NT2/D1 (cell line): Measurements from ENCODE around the gene STK32B.
"Not testable (repeated sequence)": the region's sequence is repeated elsewhere in the genome, so short reads cannot be mapped to it uniquely, and the experiment has no call there.

Experiments used
- DNase-seq: peaks from one replicate; pipeline ENCODE4 v3.0.0-alpha.2; 2011; ENCODE audit warnings: low read depth, low spot score
- H3K27me3 ChIP-seq: 2 replicates; pipeline ENCODE4 v1.6.0; 2011; ENCODE audit warnings: mild to moderate bottlenecking; ENCODE audit not compliant: insufficient read length, insufficient read depth
- H3K36me3 ChIP-seq: 2 replicates; pipeline ENCODE4 v1.6.1; 2011; ENCODE audit warnings: mild to moderate bottlenecking, low read length, mixed read lengths; ENCODE audit not compliant: insufficient read depth, insufficient read length
- H3K4me1 ChIP-seq: 2 replicates; pipeline ENCODE4 v1.5.1; 2011; ENCODE audit not compliant: insufficient read depth, insufficient read length
- H3K4me3 ChIP-seq: 2 replicates; pipeline ENCODE4 v1.5.1; 2011; ENCODE audit warnings: low read depth; ENCODE audit not compliant: insufficient read length
- H3K9ac ChIP-seq: 2 replicates; pipeline ENCODE4 v1.6.0; 2011; ENCODE audit warnings: low read depth; ENCODE audit not compliant: insufficient read length
- H3K9me3 ChIP-seq: 2 replicates; pipeline ENCODE4 v1.5.1; 2011; ENCODE audit warnings: mild to moderate bottlenecking, low read length; ENCODE audit not compliant: insufficient read depth
- SUZ12 ChIP-seq: IDR thresholded peaks from 2 replicates; pipeline ENCODE4 v1.6.1; 2011; ENCODE audit not compliant: insufficient read length, insufficient read depth; ENCODE audit errors: extremely low read depth
- YY1 ChIP-seq: IDR thresholded peaks from 2 replicates; pipeline ENCODE4 v1.6.1; 2011; ENCODE audit not compliant: insufficient read length, insufficient read depth
- ZNF274 ChIP-seq: IDR thresholded peaks from 2 replicates; pipeline ENCODE4 v1.6.1; 2011; ENCODE audit warnings: mild to moderate bottlenecking, low read depth, low read length

The STK32B gene

DNA sequence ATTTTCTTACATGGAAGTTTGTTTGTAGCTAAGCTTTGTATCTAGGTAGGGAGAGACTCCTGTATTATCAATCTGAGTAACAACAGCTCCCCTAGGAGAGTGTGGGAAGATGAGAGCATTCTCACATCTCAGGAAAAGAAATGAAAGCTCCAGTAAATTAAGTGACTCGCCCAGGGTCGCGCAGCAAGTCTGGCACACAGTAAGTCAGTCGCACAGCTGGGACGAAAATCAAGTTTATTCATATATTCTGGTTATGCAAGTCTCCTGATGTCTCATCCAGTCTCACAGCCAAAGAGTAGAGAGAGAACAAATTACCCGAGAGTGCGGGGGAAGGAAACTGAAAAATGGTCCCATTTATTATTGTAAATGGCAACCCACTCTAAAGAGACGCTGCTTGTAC lies 216.1 kb downstream of the STK32B start:
- H3K9ac ChIP-seq: no peak overlapping the region
- no peak for TF ChIP-seq SUZ12
- TF ChIP-seq ZNF274: no peak
- no peak for TF ChIP-seq YY1
- H3K27me3 ChIP-seq: no peaks in the 10 kb centered on the region
- no peaks in the 10 kb centered on the region for H3K4me1 ChIP-seq
- no peak overlapping the region for H3K4me3 ChIP-seq
- DNase-seq: no peak
- H3K36me3 ChIP-seq: no peaks in the 10 kb centered on the region
- no peaks in the 10 kb centered on the region for H3K9me3 ChIP-seq

DNA sequence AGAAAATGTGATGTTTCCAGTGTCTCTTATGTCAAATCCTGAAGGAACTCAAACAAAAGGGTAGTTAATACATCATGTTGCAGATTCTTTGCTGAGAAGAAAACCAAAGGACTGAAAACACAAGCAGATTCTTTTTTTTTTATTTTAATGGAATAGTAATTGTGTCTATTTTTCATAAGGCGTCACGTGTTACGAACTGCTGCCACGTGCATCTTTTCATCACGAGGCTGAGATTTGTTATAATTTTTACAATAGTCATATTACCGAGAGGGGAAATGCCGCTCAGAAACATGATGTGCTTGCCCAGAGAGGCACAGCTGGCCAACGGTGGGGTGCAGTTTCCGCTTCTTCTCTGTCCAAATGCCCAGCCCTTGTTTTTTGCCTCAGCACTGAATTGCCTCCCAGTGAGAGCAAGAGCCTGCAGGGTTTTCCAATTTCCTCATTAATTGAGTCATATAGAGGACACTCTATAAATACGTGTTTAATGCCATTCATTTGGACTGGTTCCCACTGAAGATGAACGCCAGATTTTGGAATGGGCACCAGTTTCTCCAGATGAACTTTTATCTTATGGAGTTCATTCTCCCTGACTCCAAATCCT lies 225.3 kb downstream of the STK32B start:
- Histone ChIP-seq H3K4me1 (no peaks in the 10 kb centered on the region), H3K27me3 (no peaks in the 10 kb centered on the region), H3K9me3 (no peaks in the 10 kb centered on the region), H3K4me3 (no peak overlapping the region), H3K36me3 (no peaks in the 10 kb centered on the region), H3K9ac (no peak overlapping the region)
- TF ChIP-seq SUZ12: no peak
- TF ChIP-seq YY1: no peak
- TF ChIP-seq ZNF274: no peak
- no peak for DNase-seq

DNA sequence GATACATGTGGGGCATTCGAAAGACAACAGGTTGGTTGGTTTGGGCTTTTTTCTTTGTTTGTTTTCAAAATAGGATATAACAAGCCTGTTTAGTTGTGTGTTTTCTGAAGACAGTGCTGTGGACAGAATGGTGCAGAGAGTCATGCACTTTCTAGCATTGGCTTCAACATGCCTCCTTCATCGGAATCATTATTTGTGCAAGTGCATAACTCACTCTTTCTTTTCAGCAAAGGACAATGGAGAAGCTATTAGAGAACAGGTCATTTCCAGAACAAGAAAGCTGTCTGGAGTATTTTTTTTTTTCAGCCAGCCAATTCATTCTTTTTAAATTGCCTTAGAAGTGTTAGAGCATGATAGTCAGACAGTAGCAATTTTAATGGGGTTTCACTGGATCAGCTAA lies 225.8 kb downstream of the STK32B start:
- no peak overlapping the region for H3K4me3 ChIP-seq
- H3K36me3 ChIP-seq: no peaks in the 10 kb centered on the region
- TF ChIP-seq ZNF274 (no peak), SUZ12 (no peak), YY1 (no peak)
- H3K4me1 ChIP-seq: no peaks in the 10 kb centered on the region
- H3K9me3 ChIP-seq: no peaks in the 10 kb centered on the region
- H3K27me3 ChIP-seq: no peaks in the 10 kb centered on the region
- no peak overlapping the region for H3K9ac ChIP-seq
- DNase-seq: no peak

- Histone ChIP-seq H3K27me3 (no peaks in the 10 kb centered on the region), H3K4me3 (no peak overlapping the region), H3K4me1 (no peaks in the 10 kb centered on the region), H3K9ac (no peak overlapping the region), H3K36me3 (no peaks in the 10 kb centered on the region), H3K9me3 (no peaks in the 10 kb centered on the region)
- no peak for TF ChIP-seq SUZ12
- TF ChIP-seq YY1: no peak
- no peak for TF ChIP-seq ZNF274
- no peak for DNase-seq
These were observed 226.9 kb downstream of the STK32B start for GRCh38 chr4:5278213-5278612.

DNA sequence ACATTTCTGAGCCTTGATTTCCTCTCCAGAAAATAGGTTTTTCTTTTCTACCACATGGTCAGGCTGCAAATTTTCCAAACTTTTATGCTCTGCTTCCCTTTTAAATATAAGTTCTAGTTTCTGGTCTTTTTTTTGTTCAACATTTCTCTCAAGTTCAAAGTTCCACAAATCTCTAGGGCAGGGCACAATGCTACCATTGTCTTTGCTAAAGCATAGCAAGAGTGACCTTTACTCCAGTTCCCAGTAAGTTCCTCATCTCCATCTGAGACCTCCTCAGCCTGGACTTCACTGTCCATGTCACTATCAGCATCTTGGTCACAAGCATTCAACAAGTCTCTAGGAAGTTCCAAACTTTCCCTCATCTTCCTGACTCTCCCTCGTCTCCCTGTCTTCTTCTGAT lies 228.8 kb downstream of the STK32B start:
- not testable (repeated sequence) for H3K4me1 ChIP-seq, H3K27me3 ChIP-seq, H3K9ac ChIP-seq, H3K36me3 ChIP-seq, H3K9me3 ChIP-seq, DNase-seq, H3K4me3 ChIP-seq

DNA sequence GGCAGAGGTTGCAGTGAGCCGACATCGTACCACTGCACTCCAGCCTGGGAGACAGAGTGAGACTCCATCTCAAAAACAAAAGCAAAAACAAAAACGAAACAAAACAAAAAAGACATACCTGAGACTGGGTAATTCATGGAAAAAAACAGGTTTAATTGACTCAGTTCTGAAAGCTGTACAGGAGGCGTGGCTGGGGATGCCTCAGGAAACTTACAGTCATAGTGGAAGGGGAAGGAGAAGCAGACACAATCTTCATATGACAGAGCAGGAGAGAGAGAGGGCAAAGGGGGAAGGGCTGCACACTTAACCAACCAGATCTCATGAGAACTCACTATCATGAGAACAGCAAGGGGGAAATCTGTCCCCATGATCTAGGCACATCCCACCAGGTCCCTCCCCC lies 229.5 kb downstream of the STK32B start:
- no peak for DNase-seq
- H3K36me3 ChIP-seq: no peaks in the 10 kb centered on the region
- no peaks in the 10 kb centered on the region for H3K4me1 ChIP-seq
- H3K9ac ChIP-seq: no peak overlapping the region
- no peak overlapping the region for H3K4me3 ChIP-seq
- no peaks in the 10 kb centered on the region for H3K27me3 ChIP-seq
- TF ChIP-seq SUZ12 (no peak), YY1 (no peak), ZNF274 (no peak)
- no peaks in the 10 kb centered on the region for H3K9me3 ChIP-seq

- no peak for DNase-seq
- Histone ChIP-seq H3K9ac (no peak overlapping the region), H3K4me3 (no peak overlapping the region), H3K4me1 (no peaks in the 10 kb centered on the region), H3K27me3 (no peaks in the 10 kb centered on the region), H3K9me3 (no peaks in the 10 kb centered on the region), H3K36me3 (no peaks in the 10 kb centered on the region)
- TF ChIP-seq SUZ12 (no peak), YY1 (no peak), ZNF274 (no peak)
These were observed 232.6 kb downstream of the STK32B start for GRCh38 chr4:5283837-5284236.

GRCh38 chr4:5284517-5284916 lies 233.2 kb downstream of the STK32B start:
- Histone ChIP-seq H3K9ac (no peak overlapping the region), H3K36me3 (no peaks in the 10 kb centered on the region), H3K9me3 (no peaks in the 10 kb centered on the region), H3K4me1 (no peaks in the 10 kb centered on the region), H3K4me3 (no peak overlapping the region), H3K27me3 (no peaks in the 10 kb centered on the region)
- DNase-seq: no peak
- no peak for TF ChIP-seq YY1
- no peak for TF ChIP-seq ZNF274
- no peak for TF ChIP-seq SUZ12
